NT2/D1 (cell line): ENCODE data around the gene UNC5B.

ENCODE experiments used
- SUZ12 ChIP-seq: IDR thresholded peaks from 2 replicates; pipeline ENCODE4 v1.6.1; 2011; ENCODE audit not compliant: insufficient read length, insufficient read depth; ENCODE audit errors: extremely low read depth
- YY1 ChIP-seq: IDR thresholded peaks from 2 replicates; pipeline ENCODE4 v1.6.1; 2011; ENCODE audit not compliant: insufficient read length, insufficient read depth
- ZNF274 ChIP-seq: IDR thresholded peaks from 2 replicates; pipeline ENCODE4 v1.6.1; 2011; ENCODE audit warnings: mild to moderate bottlenecking, low read depth, low read length

- TF ChIP-seq SUZ12 (no peak), YY1 (no peak), ZNF274 (no peak)
Observed at GRCh38 chr10:71297343-71297742, 85.0 kb downstream of the UNC5B start.
